A673 (cell line): ENCODE data around the gene TIFAB. TPM values are rescaled to one million over a fixed set of nuclear protein-coding genes. Genes with fewer than 3 reads are reported as not detected.

Experiments
- BruUV-seq: library from RNA; stranded (reverse); fragments of 400-500 nt; replicated peaks from 2 replicates; lab custom pipeline; 2021; lab: Mats Ljungman, UMichigan
- CTCF ChIA-PET: fragments of 300-600 bp; sonication (Branson Sonifier 250); formaldehyde crosslinking; loops from one replicate; lab custom pipeline; 2022; ENCODE audit warnings: antibody characterized with exemption; lab: Charles Lee
- POLR2A ChIA-PET: fragments of 300-600 bp; sonication (Branson Sonifier 250); formaldehyde crosslinking; loops from one replicate; lab custom pipeline; 2022; ENCODE audit warnings: antibody characterized with exemption; ENCODE audit not compliant: low non-redundant PET; lab: Charles Lee
- DNase-seq: peaks from one replicate; pipeline ENCODE4 v3.0.0-alpha.2; 2015; ENCODE audit warnings: low spot score
- H3K27ac ChIP-seq: fragments of 200-600 bp; sonication (generic); 2 replicates; pipeline ENCODE4 v1.5.1; 2016; ENCODE audit warnings: mixed run types, low read depth, mild to moderate bottlenecking, mixed read lengths, antibody characterized with exemption, low read length; ENCODE audit not compliant: poor library complexity, severe bottlenecking
- H3K27me3 ChIP-seq: fragments of 200-600 bp; sonication (generic); replicated peaks from 2 replicates; pipeline ENCODE4 v1.6.1; 2017; ENCODE audit warnings: mixed run types, low read depth, mild to moderate bottlenecking, mixed read lengths, antibody characterized with exemption, low read length; ENCODE audit not compliant: insufficient read depth, poor library complexity
- H3K36me3 ChIP-seq: fragments of 200-600 bp; sonication (generic); 2 replicates; pipeline ENCODE4 v1.6.1; 2016; ENCODE audit warnings: mixed run types, mild to moderate bottlenecking, mixed read lengths, antibody characterized with exemption, low read length; ENCODE audit not compliant: insufficient read depth, poor library complexity, severe bottlenecking
- H3K4me1 ChIP-seq: fragments of 200-600 bp; sonication (generic); 2 replicates; pipeline ENCODE4 v1.6.1; 2017; ENCODE audit warnings: mixed run types, mild to moderate bottlenecking, mixed read lengths, antibody characterized with exemption, low read length; ENCODE audit not compliant: insufficient read depth, poor library complexity, severe bottlenecking
- H3K4me3 ChIP-seq: fragments of 200-600 bp; sonication (generic); 2 replicates; pipeline ENCODE4 v1.5.1; 2016; ENCODE audit warnings: low read depth, mixed run types, mild to moderate bottlenecking, mixed read lengths, low read length; ENCODE audit not compliant: poor library complexity, severe bottlenecking
- H3K9me3 ChIP-seq: fragments of 200-600 bp; sonication (generic); 2 replicates; pipeline ENCODE4 v1.6.1; 2016; ENCODE audit warnings: mixed run types, low read depth, mild to moderate bottlenecking, mixed read lengths, antibody characterized with exemption, low read length; ENCODE audit not compliant: poor library complexity, severe bottlenecking
- EZH2 ChIP-seq: fragments of 200-600 bp; sonication (generic); IDR thresholded peaks from 2 replicates; pipeline ENCODE4 v1.6.1; 2017; ENCODE audit warnings: borderline replicate concordance, low read depth, mild to moderate bottlenecking, mixed read lengths, antibody characterized with exemption, low read length; ENCODE audit not compliant: poor library complexity, severe bottlenecking
- intact Hi-C: fragments of 100-400 bp; cut with micrococcal nuclease; formaldehyde crosslinking; loops from one replicate; pipeline ENCODE4 v1.10.0; 2022; ENCODE audit not compliant: unreplicated experiment
- total RNA-seq: library from RNA; stranded (reverse); gene quantifications from 2 replicates; pipeline ENCODE4 v1.2.3, GENCODE V29; 2021
- TF ChIP-seq, protein P1 (sequence below): fragments of 300-800, 200-600 bp; sonication (generic); conservative IDR thresholded peaks from 2 replicates; pipeline ENCODE4 v1.5.1; 2017; ENCODE audit warnings: low read depth, mild to moderate bottlenecking, antibody characterized with exemption, low read length, moderate library complexity, mixed read lengths

Gene TIFAB
- total RNA-seq, 1 experiment from 2014 or later = not detected

DNA sequence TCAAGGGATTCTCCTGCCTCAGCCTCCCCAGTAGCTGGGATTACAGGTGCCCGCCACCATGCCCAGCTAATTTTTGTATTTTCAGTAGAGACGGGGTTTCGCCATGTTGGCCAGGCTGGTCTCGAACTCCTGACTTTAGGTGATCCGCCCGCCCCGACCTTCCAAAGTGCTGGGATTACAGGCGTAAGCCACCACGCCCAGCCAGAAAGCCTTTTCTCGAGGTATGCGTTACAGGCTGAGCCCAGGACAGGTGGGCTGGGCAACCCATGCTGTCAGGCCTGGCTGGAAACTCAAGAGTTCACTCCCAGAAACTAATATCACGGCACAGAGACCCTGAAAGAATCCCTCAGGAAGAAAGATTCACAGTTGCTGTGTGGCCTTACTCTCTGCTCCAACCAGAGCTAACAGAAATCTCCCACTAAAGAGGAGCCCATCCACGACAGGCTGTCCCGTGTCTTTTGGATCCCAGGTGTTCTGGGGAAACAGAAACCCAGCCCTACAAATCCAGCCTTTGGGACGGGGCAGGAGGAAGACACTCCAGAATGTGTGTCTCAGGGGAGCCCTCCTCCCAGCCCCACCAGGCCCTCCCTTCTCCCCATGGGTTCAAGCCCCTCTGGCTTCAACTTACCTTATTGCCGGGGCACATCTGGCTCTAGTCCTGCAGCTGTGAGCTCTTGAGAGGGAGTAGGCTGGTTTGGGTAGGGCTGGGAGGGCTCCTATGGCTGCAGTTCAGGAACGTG lies 400 bp downstream of the TIFAB start:
- Histone ChIP-seq H3K4me3 (no peak overlapping the region), H3K27ac (no peak overlapping the region), H3K27me3 (peaks cover 29% of the 10 kb centered on the region), H3K4me1 (no peaks in the 10 kb centered on the region), H3K36me3 (no peaks in the 10 kb centered on the region), H3K9me3 (no peaks in the 10 kb centered on the region)
- intact Hi-C loops = no loop called here
- no peak for DNase-seq
- BruUV-seq = no TSS peak
- TF ChIP-seq, protein P1, sequence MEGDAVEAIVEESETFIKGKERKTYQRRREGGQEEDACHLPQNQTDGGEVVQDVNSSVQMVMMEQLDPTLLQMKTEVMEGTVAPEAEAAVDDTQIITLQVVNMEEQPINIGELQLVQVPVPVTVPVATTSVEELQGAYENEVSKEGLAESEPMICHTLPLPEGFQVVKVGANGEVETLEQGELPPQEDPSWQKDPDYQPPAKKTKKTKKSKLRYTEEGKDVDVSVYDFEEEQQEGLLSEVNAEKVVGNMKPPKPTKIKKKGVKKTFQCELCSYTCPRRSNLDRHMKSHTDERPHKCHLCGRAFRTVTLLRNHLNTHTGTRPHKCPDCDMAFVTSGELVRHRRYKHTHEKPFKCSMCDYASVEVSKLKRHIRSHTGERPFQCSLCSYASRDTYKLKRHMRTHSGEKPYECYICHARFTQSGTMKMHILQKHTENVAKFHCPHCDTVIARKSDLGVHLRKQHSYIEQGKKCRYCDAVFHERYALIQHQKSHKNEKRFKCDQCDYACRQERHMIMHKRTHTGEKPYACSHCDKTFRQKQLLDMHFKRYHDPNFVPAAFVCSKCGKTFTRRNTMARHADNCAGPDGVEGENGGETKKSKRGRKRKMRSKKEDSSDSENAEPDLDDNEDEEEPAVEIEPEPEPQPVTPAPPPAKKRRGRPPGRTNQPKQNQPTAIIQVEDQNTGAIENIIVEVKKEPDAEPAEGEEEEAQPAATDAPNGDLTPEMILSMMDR = no peak
- no peak for TF ChIP-seq EZH2
- CTCF ChIA-PET = no interaction called here
- POLR2A ChIA-PET = no interaction called here

DNA sequence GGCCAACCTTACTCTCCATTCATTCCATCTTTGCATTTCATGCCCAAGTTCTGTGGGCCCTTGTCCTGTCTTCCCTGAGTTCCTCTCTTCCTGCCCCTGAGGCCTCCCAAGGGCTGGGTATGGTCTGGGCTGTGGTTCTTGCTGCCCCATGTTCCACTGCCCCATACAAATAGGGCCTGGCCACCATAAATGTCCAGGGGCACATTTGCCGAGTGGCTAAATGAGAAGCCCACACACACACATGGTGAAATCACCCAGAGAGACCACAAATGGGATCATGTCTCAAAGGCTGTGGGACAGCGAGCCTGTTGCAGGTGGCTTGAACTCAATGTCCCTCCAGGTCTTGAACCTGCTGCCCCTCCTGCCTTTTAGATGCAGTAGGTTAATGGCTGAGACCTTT lies 1.2 kb downstream of the TIFAB start:
- ChIA-PET CTCF (no interaction called here), POLR2A (no interaction called here)
- Histone ChIP-seq H3K36me3 (no peaks in the 10 kb centered on the region), H3K9me3 (no peaks in the 10 kb centered on the region), H3K27me3 (peaks cover 29% of the 10 kb centered on the region), H3K4me3 (no peak overlapping the region), H3K4me1 (no peaks in the 10 kb centered on the region), H3K27ac (no peak overlapping the region)
- no TSS peak for BruUV-seq
- intact Hi-C loops = no loop called here
- TF ChIP-seq EZH2 = no peak
- TF ChIP-seq, protein P1 = no peak
- no peak for DNase-seq

DNA sequence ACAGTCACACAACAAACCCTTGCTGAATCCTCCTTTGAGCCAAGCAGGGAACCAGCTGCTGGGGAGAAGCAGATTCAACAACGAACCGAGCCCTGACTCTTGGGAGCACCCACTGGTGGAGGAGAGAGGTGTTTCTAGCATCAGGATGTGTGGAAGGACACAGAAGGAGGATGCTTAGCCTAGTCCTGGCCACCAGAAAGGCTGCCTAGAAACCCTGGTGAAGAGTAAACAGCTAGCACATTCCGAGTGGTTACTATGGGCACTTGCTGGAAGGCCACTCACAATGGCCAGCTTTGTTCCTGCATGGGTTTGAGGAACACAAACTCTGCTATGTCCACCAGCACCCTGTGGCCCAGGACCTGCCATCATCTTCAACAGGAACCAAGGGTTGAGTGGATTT lies 1.8 kb downstream of the TIFAB start:
- BruUV-seq = no TSS peak
- H3K27me3 ChIP-seq = peaks cover 29% of the 10 kb centered on the region
- DNase-seq = no peak
- no peak overlapping the region for H3K27ac ChIP-seq
- no peaks in the 10 kb centered on the region for H3K36me3 ChIP-seq
- no peak overlapping the region for H3K4me3 ChIP-seq
- ChIA-PET CTCF (no interaction called here), POLR2A (no interaction called here)
- H3K4me1 ChIP-seq = no peaks in the 10 kb centered on the region
- TF ChIP-seq, protein P1 = no peak
- no peak for TF ChIP-seq EZH2
- no peaks in the 10 kb centered on the region for H3K9me3 ChIP-seq
- intact Hi-C loops = no loop called here
